Effector memory CD8-positive, alpha-beta T cell (primary cell): ENCODE data around the gene CNGB1.
"Not testable (repeated sequence)": the region's sequence is repeated elsewhere in the genome, so short reads cannot be mapped to it uniquely, and the experiment has no call there.

Experiments used
- ATAC-seq: fragments of 150-1000 bp; cut with Tn5 transposase; replicated peaks from 2 replicates; pipeline ENCODE4 v1.10.0; 2021; ENCODE audit warnings: mild to moderate bottlenecking, moderate library complexity
- DNase-seq, 3 experiments: peaks; one replicate each; pipeline ENCODE4 v3.0.0; 2021
- H3K27ac Mint-ChIP-seq, 2 donors: one replicate each; pipeline ENCODE4 v1.8.0; 2022; ENCODE audit warnings: mild to moderate bottlenecking in 2 of 2, mixed read lengths in 2 of 2, moderate library complexity in 2 of 2
- H3K27me3 Mint-ChIP-seq, 2 donors: one replicate each; pipeline ENCODE4 v1.8.0; 2022; ENCODE audit warnings: mixed read lengths in 2 of 2
- H3K36me3 Mint-ChIP-seq: one replicate; pipeline ENCODE4 v1.8.0; 2022; ENCODE audit warnings: mild to moderate bottlenecking, moderate library complexity, mixed read lengths; ENCODE audit not compliant: insufficient read depth
- H3K4me1 Mint-ChIP-seq, 2 donors: one replicate each; pipeline ENCODE4 v1.8.0; 2022; ENCODE audit warnings: low read depth in 2 of 2, mixed read lengths in 2 of 2
- H3K4me3 Mint-ChIP-seq, 2 donors: one replicate each; pipeline ENCODE4 v1.8.0; 2022; ENCODE audit warnings: mild to moderate bottlenecking in 2 of 2, mixed read lengths in 2 of 2, moderate library complexity in 2 of 2
- H3K9me3 Mint-ChIP-seq, 2 donors: one replicate each; pipeline ENCODE4 v1.8.0; 2022; ENCODE audit warnings: mixed read lengths in 2 of 2

CNGB1 gene

GRCh38 chr16:57843400-57843799, 127.5 kb downstream of the CNGB1 start:
- H3K36me3 Mint-ChIP-seq, result peaks cover 4% of the 10 kb centered on the region
- H3K4me3 Mint-ChIP-seq, result no peak overlapping the region
- H3K27ac Mint-ChIP-seq, result no peak overlapping the region
- H3K9me3 Mint-ChIP-seq, result no peaks in the 10 kb centered on the region
- H3K27me3 Mint-ChIP-seq, result peaks cover 0 to 11% of the 10 kb centered on the region in 2 donors
- H3K4me1 Mint-ChIP-seq, result peaks cover 0 to 4% of the 10 kb centered on the region in 2 donors
- ATAC-seq (no peak), DNase-seq (no peak)

- Mint-ChIP-seq H3K4me1 (peaks cover 0 to 4% of the 10 kb centered on the region in 2 donors), H3K9me3 (no peaks in the 10 kb centered on the region), H3K27me3 (peaks cover 0 to 11% of the 10 kb centered on the region in 2 donors), H3K4me3 (no peak overlapping the region), H3K36me3 (peaks cover 4% of the 10 kb centered on the region), H3K27ac (no peak overlapping the region)
- DNase-seq (no peak), ATAC-seq (no peak)
Measured at GRCh38 chr16:57842601-57843000, 128.3 kb downstream of the CNGB1 start.

- peaks cover 9 to 11% of the 10 kb centered on the region in 2 donors for H3K27me3 Mint-ChIP-seq
- H3K36me3 Mint-ChIP-seq, result no peaks in the 10 kb centered on the region
- no peak for DNase-seq
- no peak overlapping the region for H3K4me3 Mint-ChIP-seq
- no peaks in the 10 kb centered on the region for H3K4me1 Mint-ChIP-seq
- no peak overlapping the region for H3K27ac Mint-ChIP-seq
- no peaks in the 10 kb centered on the region for H3K9me3 Mint-ChIP-seq
- ATAC-seq, result no peak
Measured at GRCh38 chr16:57840833-57841232, 130.1 kb downstream of the CNGB1 start.

- Mint-ChIP-seq H3K27ac (no peak overlapping the region), H3K27me3 (peaks cover 6 to 16% of the 10 kb centered on the region in 2 donors), H3K9me3 (no peaks in the 10 kb centered on the region), H3K4me3 (no peak overlapping the region), H3K36me3 (no peaks in the 10 kb centered on the region), H3K4me1 (no peaks in the 10 kb centered on the region)
- ATAC-seq (no peak), DNase-seq (no peak)
Measured at GRCh38 chr16:57838161-57838560, 132.8 kb downstream of the CNGB1 start.

GRCh38 chr16:57837305-57838125, 133.4 kb downstream of the CNGB1 start:
- Mint-ChIP-seq H3K36me3 (no peaks in the 10 kb centered on the region), H3K4me3 (no peak overlapping the region), H3K27ac (no peak overlapping the region), H3K27me3 (peaks cover 6 to 18% of the 10 kb centered on the region in 2 donors), H3K4me1 (peaks cover 0 to under 1% of the 10 kb centered on the region in 2 donors), H3K9me3 (no peaks in the 10 kb centered on the region)
- ATAC-seq (no peak), DNase-seq (no peak)

GRCh38 chr16:57835439-57835838, 135.5 kb downstream of the CNGB1 start:
- H3K9me3 Mint-ChIP-seq, H3K4me3 Mint-ChIP-seq, H3K4me1 Mint-ChIP-seq, H3K36me3 Mint-ChIP-seq, H3K27ac Mint-ChIP-seq, ATAC-seq, DNase-seq: not testable (repeated sequence)
- peaks cover 6 to 18% of the 10 kb centered on the region in 2 donors for H3K27me3 Mint-ChIP-seq

- ATAC-seq (no peak), DNase-seq (no peak)
- Mint-ChIP-seq H3K36me3 (no peaks in the 10 kb centered on the region), H3K9me3 (no peaks in the 10 kb centered on the region), H3K4me3 (no peak overlapping the region), H3K27me3 (peaks cover 4 to 18% of the 10 kb centered on the region in 2 donors), H3K4me1 (peaks cover 0 to 2% of the 10 kb centered on the region in 2 donors), H3K27ac (no peak overlapping the region)
Measured at GRCh38 chr16:57834936-57835335, 136.0 kb downstream of the CNGB1 start.
